Sigmoid colon (tissue), 7 donors: ENCODE results near the gene BRINP3. TPM values are rescaled to one million over a fixed set of nuclear protein-coding genes. Genes with fewer than 3 reads are reported as not detected.

ENCODE experiments used
- DNase-seq: peaks from one replicate; pipeline ENCODE4 v3.0.0-alpha.2; 2019
- H3K27ac ChIP-seq, 4 donors: fragments of 200-600 bp; sonication (generic); one replicate each; pipeline ENCODE4 v1.5.1; 2016 to 2019; ENCODE audit warnings: mild to moderate bottlenecking in 1 of 4
- H3K27me3 ChIP-seq, 3 donors: fragments of 200-600 bp; sonication (generic); one replicate each; pipeline ENCODE4 v1.5.1; 2019; ENCODE audit warnings: mild to moderate bottlenecking in 1 of 3
- H3K36me3 ChIP-seq, 4 donors: fragments of 200-600 bp; sonication (generic); one replicate each; pipeline ENCODE4 v1.5.1; 2016 to 2019
- H3K4me1 ChIP-seq, 4 donors: fragments of 200-600 bp; sonication (generic); one replicate each; pipeline ENCODE4 v1.5.1; 2017 to 2019
- H3K4me3 ChIP-seq, 4 donors: fragments of 200-600 bp; sonication (generic); one replicate each; pipeline ENCODE4 v1.5.1; 2017 to 2019; ENCODE audit warnings: mild to moderate bottlenecking in 2 of 4, moderate library complexity in 1 of 4
- H3K9me3 ChIP-seq, 4 donors: fragments of 200-600 bp in 3 of 4; sonication (generic) in 3 of 4; one replicate each; pipeline versions ENCODE4 v1.5.1 to v1.6.1; 2013 to 2019
- EP300 ChIP-seq, 4 donors: sonication (generic); formaldehyde crosslinking; IDR thresholded peaks; one replicate each; pipeline ENCODE4 v1.6.1; 2017; ENCODE audit warnings: antibody characterized with exemption in 4 of 4
- POLR2A ChIP-seq, 2 donors: fragments of 450-650 bp; IDR thresholded peaks; one replicate each; pipeline ENCODE4 v1.6.1; 2016; ENCODE audit warnings: antibody characterized with exemption in 2 of 2, mild to moderate bottlenecking in 2 of 2, moderate library complexity in 2 of 2
- POLR2AphosphoS5 ChIP-seq, 4 donors: sonication (generic); formaldehyde crosslinking; IDR thresholded peaks; one replicate each; pipeline ENCODE4 v1.6.1; 2017; ENCODE audit warnings: antibody characterized with exemption in 4 of 4
- WGBS, 2 donors: extraction: QIAGEN DNeasy Blood & Tissue Kit; methylation state at CpG; one replicate each; pipeline ENCODE4 v1.1.7; 2013; 5-methylcytosine and 5-hydroxymethylcytosine counted together
- intact Hi-C: fragments of 100-400 bp; cut with DNase I; formaldehyde crosslinking; loops from one replicate; pipeline ENCODE4 v1.15.1; 2023
- polyA plus RNA-seq, 3 donors: library from polyadenylated mRNA; stranded (reverse); fragments of 200-250 nt; gene quantifications; one replicate each; pipeline ENCODE4 v1.2.3, GENCODE V29; 2013
- total RNA-seq, 4 donors: library from RNA; depleted of rRNA; stranded (reverse); fragments of >200 nt; gene quantifications; one replicate each; pipeline ENCODE4 v1.1.0, GENCODE V29; 2016
- TF ChIP-seq, protein P1 (sequence below), 4 experiments: fragments of 450-650 bp in 3 of 4; fragments of 200-600 bp in 1 of 4; IDR thresholded peaks; one replicate each; pipeline ENCODE4 v1.5.1; 2016 to 2019; ENCODE audit warnings: antibody characterized with exemption in 4 of 4, mild to moderate bottlenecking in 3 of 4, moderate library complexity in 2 of 4
- donor health status: healthy with polysubstance abuse.
- donor health status: Bipolar disorder and iron deficiency.
- donor health status: healthy.

BRINP3 gene
- total and polyA plus RNA-seq, 7 donors = 0.16 to 3.7 (median 2.3) TPM; not detected in 1

DNA sequence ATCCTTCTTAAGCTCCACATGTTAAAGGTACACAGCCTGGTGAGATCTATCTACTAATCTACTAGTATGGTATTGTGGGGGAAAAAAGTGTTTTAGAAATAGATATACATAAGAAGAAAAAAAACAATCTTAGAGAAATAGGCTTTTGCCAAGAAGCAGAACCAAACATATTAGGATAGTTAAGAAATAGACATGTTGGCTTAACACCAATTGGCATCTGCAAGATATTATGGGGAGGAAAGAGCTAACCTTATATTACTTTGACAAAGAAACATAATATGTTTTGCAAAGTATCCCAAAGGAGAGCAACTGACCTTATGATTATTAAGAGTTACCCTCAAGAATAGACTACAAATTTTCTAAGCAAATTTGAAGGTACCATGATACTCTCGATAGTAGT is 202.9 kb downstream of the BRINP3 start:
- no peak for DNase-seq
- H3K9me3 ChIP-seq = no peaks in the 10 kb centered on the region
- intact Hi-C loops = no loop called here
- no peak overlapping the region for H3K4me3 ChIP-seq
- no peaks in the 10 kb centered on the region for H3K27me3 ChIP-seq
- H3K4me1 ChIP-seq = no peaks in the 10 kb centered on the region
- no peaks in the 10 kb centered on the region for H3K36me3 ChIP-seq
- WGBS, 2 donors = 95% methylated on average over 1 of the region's 1 CpG
- H3K27ac ChIP-seq = no peak overlapping the region
- TF ChIP-seq POLR2A (IDR thresholded peaks at IDR 0.05) (no peak), POLR2AphosphoS5 (IDR thresholded peaks at IDR 0.05) (no peak), EP300 (IDR thresholded peaks at IDR 0.05) (no peak)
- TF ChIP-seq, protein P1, sequence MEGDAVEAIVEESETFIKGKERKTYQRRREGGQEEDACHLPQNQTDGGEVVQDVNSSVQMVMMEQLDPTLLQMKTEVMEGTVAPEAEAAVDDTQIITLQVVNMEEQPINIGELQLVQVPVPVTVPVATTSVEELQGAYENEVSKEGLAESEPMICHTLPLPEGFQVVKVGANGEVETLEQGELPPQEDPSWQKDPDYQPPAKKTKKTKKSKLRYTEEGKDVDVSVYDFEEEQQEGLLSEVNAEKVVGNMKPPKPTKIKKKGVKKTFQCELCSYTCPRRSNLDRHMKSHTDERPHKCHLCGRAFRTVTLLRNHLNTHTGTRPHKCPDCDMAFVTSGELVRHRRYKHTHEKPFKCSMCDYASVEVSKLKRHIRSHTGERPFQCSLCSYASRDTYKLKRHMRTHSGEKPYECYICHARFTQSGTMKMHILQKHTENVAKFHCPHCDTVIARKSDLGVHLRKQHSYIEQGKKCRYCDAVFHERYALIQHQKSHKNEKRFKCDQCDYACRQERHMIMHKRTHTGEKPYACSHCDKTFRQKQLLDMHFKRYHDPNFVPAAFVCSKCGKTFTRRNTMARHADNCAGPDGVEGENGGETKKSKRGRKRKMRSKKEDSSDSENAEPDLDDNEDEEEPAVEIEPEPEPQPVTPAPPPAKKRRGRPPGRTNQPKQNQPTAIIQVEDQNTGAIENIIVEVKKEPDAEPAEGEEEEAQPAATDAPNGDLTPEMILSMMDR (IDR thresholded peaks at IDR 0.05) = no peak

GRCh38 chr1:190273161-190273560 is 204.5 kb downstream of the BRINP3 start:
- TF ChIP-seq POLR2AphosphoS5 (IDR thresholded peaks at IDR 0.05) = no peak
- no peak for TF ChIP-seq EP300 (IDR thresholded peaks at IDR 0.05)
- TF ChIP-seq POLR2A (IDR thresholded peaks at IDR 0.05) = no peak
- TF ChIP-seq, protein P1 (IDR thresholded peaks at IDR 0.05) = no peak
- no peaks in the 10 kb centered on the region for H3K4me1 ChIP-seq
- no peak for DNase-seq
- no peak overlapping the region for H3K27ac ChIP-seq
- intact Hi-C loops = no loop called here
- 85 to 86% methylated on average over 2 of the region's 2 CpGs for WGBS, 2 donors
- no peaks in the 10 kb centered on the region for H3K27me3 ChIP-seq
- H3K36me3 ChIP-seq = no peaks in the 10 kb centered on the region
- no peaks in the 10 kb centered on the region for H3K9me3 ChIP-seq
- no peak overlapping the region for H3K4me3 ChIP-seq

- 86 to 88% methylated on average over 3 of the region's 3 CpGs for WGBS, 2 donors
- Histone ChIP-seq H3K4me1 (no peaks in the 10 kb centered on the region), H3K27me3 (no peaks in the 10 kb centered on the region), H3K27ac (no peak overlapping the region), H3K9me3 (no peaks in the 10 kb centered on the region), H3K4me3 (no peak overlapping the region), H3K36me3 (no peaks in the 10 kb centered on the region)
- intact Hi-C loops = no loop called here
- TF ChIP-seq POLR2A (IDR thresholded peaks at IDR 0.05) = no peak
- no peak for TF ChIP-seq EP300 (IDR thresholded peaks at IDR 0.05)
- TF ChIP-seq, protein P1 (IDR thresholded peaks at IDR 0.05) = no peak
- no peak for TF ChIP-seq POLR2AphosphoS5 (IDR thresholded peaks at IDR 0.05)
- no peak for DNase-seq
Observed at GRCh38 chr1:190262538-190262937, 215.1 kb downstream of the BRINP3 start.

GRCh38 chr1:190259424-190259823 is 218.2 kb downstream of the BRINP3 start:
- WGBS, 2 donors = 90 to 93% methylated on average over 1 of the region's 1 CpG
- TF ChIP-seq, protein P1 (IDR thresholded peaks at IDR 0.05) = no peak
- TF ChIP-seq POLR2AphosphoS5 (IDR thresholded peaks at IDR 0.05) (no peak), POLR2A (IDR thresholded peaks at IDR 0.05) (no peak), EP300 (IDR thresholded peaks at IDR 0.05) (no peak)
- Histone ChIP-seq H3K27ac (no peak overlapping the region), H3K4me3 (no peak overlapping the region), H3K27me3 (no peaks in the 10 kb centered on the region), H3K36me3 (no peaks in the 10 kb centered on the region), H3K4me1 (no peaks in the 10 kb centered on the region), H3K9me3 (no peaks in the 10 kb centered on the region)
- DNase-seq = no peak
- intact Hi-C loops = no loop called here

GRCh38 chr1:190258003-190258402 is 219.7 kb downstream of the BRINP3 start:
- DNase-seq = no peak
- WGBS, 2 donors = 74 to 87% methylated on average over 6 of the region's 6 CpGs

More at GRCh38 chr1:190258003-190258402, 219.7 kb downstream of the BRINP3 start:
- no peaks in the 10 kb centered on the region for H3K36me3 ChIP-seq
- TF ChIP-seq POLR2AphosphoS5 (IDR thresholded peaks at IDR 0.05) (no peak), POLR2A (IDR thresholded peaks at IDR 0.05) (no peak), EP300 (IDR thresholded peaks at IDR 0.05) (no peak)
- TF ChIP-seq, protein P1 (IDR thresholded peaks at IDR 0.05) = no peak
- no peaks in the 10 kb centered on the region for H3K4me1 ChIP-seq
- H3K27me3 ChIP-seq = no peaks in the 10 kb centered on the region
- intact Hi-C loops = no loop called here
- H3K9me3 ChIP-seq = no peaks in the 10 kb centered on the region
- H3K27ac ChIP-seq = no peak overlapping the region
- no peak overlapping the region for H3K4me3 ChIP-seq
